ENCODE results near the gene DUSP8. TPM values are rescaled to one million over a fixed set of nuclear protein-coding genes. Genes with fewer than 3 reads are reported as not detected.

The DUSP8 gene
- total RNA-seq, 2 experiments from 2014 or later: not detected

DNA sequence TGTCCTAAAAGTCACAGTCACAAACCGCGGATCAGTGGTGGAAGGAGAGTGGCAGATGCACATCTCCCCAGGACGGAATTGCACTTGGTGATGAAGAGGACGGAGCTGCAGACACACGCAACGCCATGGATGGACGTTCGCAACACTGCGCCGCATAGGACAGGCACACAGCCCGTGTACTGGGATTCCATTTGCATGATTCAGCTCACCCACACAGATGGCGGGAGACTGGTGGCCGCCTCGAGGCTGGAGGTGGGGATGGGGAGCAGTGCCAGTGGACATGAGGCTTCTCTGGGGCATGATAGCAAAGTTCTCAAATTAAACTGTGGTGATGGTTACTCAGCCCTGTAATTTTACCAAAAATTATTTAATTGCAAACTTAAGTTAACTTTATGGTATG lies 37.4 kb downstream of the DUSP8 start:
- Histone ChIP-seq H3K4me2 (ENCODE audit: low read length) (no peak overlapping the region), H3K79me2 (ENCODE audit: insufficient read depth, low read depth, low read length) (no peaks in the 10 kb centered on the region), H3K9me2 (ENCODE audit: insufficient read depth, low read length) (no peaks in the 10 kb centered on the region), H3K4me3 (ENCODE audit: low read depth, low read length, poor library complexity, severe bottlenecking) (no peak overlapping the region), H2AFZ (ENCODE audit: low read length) (no peak overlapping the region), H4K20me1 (ENCODE audit: insufficient read depth, low read length) (0 out of 2 replicates have a peak, but pooled peaks cover 8% of the 10 kb centered on the region), H3K4me1 (ENCODE audit: insufficient read depth, low read length, poor library complexity, severe bottlenecking) (no peaks in the 10 kb centered on the region), H3K36me3 (ENCODE audit: insufficient read depth, low read length) (no peaks in the 10 kb centered on the region), H3K9me3 (ENCODE audit: low read length) (no peaks in the 10 kb centered on the region), H3K27ac (ENCODE audit: low read depth, low read length, poor library complexity, severe bottlenecking) (no peak overlapping the region)
- CTCF ChIA-PET (ENCODE audit: unreplicated experiment): interaction anchor here (1.0 kb wide), 1 partner anchor 15 kb away, joined by 3 read pairs; no protein-coding TSS in a partner anchor
- BruUV-seq (replicated peaks): no TSS peak
- intact Hi-C loops (cut with micrococcal nuclease; ENCODE audit: unreplicated experiment): no loop called here
- POLR2A ChIA-PET: no interaction called here
- no peak for TF ChIP-seq EZH2phosphoT487 (IDR thresholded peaks at IDR 0.05; ENCODE audit: borderline replicate concordance, low read depth, low read length)
- TF ChIP-seq, protein P1, sequence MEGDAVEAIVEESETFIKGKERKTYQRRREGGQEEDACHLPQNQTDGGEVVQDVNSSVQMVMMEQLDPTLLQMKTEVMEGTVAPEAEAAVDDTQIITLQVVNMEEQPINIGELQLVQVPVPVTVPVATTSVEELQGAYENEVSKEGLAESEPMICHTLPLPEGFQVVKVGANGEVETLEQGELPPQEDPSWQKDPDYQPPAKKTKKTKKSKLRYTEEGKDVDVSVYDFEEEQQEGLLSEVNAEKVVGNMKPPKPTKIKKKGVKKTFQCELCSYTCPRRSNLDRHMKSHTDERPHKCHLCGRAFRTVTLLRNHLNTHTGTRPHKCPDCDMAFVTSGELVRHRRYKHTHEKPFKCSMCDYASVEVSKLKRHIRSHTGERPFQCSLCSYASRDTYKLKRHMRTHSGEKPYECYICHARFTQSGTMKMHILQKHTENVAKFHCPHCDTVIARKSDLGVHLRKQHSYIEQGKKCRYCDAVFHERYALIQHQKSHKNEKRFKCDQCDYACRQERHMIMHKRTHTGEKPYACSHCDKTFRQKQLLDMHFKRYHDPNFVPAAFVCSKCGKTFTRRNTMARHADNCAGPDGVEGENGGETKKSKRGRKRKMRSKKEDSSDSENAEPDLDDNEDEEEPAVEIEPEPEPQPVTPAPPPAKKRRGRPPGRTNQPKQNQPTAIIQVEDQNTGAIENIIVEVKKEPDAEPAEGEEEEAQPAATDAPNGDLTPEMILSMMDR (conservative IDR thresholded peaks at IDR 0.05; ENCODE audit: low read length): no peak
- DNase-seq (ENCODE audit: low spot score): no peak

DNA sequence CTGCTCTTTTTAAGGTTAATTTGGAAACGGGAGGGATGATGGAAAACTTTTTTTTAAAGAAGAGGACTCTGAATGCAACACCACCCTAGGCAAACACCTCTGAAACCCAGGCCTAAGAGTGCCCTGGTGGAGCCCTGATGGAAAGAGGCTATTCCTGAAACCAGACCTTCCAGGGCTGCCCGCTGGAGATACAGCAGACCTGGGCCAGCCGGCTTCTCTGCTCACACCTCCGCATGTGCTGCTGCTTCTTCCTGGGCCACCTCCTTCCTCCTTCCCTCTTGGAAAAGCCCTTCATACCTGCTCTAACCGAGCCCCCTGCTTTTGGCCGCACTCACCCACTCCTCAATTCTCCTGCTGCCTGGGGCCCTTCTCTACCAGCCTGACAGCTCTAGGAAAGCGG lies 37.9 kb downstream of the DUSP8 start:
- Histone ChIP-seq H3K4me1 (ENCODE audit: insufficient read depth, low read length, poor library complexity, severe bottlenecking) (no peaks in the 10 kb centered on the region), H3K36me3 (ENCODE audit: insufficient read depth, low read length) (no peaks in the 10 kb centered on the region), H2AFZ (ENCODE audit: low read length) (no peak overlapping the region), H3K4me2 (ENCODE audit: low read length) (no peak overlapping the region), H4K20me1 (ENCODE audit: insufficient read depth, low read length) (0 out of 2 replicates have a peak, but pooled peaks cover 8% of the 10 kb centered on the region), H3K9me2 (ENCODE audit: insufficient read depth, low read length) (no peaks in the 10 kb centered on the region), H3K9me3 (ENCODE audit: low read length) (no peaks in the 10 kb centered on the region), H3K4me3 (ENCODE audit: low read depth, low read length, poor library complexity, severe bottlenecking) (no peak overlapping the region), H3K27ac (ENCODE audit: low read depth, low read length, poor library complexity, severe bottlenecking) (no peak overlapping the region), H3K79me2 (ENCODE audit: insufficient read depth, low read depth, low read length) (no peaks in the 10 kb centered on the region)
- BruUV-seq (replicated peaks): no TSS peak
- DNase-seq (ENCODE audit: low spot score): no peak
- CTCF ChIA-PET (ENCODE audit: unreplicated experiment): no interaction called here
- intact Hi-C loops (cut with micrococcal nuclease; ENCODE audit: unreplicated experiment): no loop called here
- TF ChIP-seq, protein P1 (conservative IDR thresholded peaks at IDR 0.05; ENCODE audit: low read length): no peak
- TF ChIP-seq EZH2phosphoT487 (IDR thresholded peaks at IDR 0.05; ENCODE audit: borderline replicate concordance, low read depth, low read length): no peak
- POLR2A ChIA-PET: no interaction called here

DNA sequence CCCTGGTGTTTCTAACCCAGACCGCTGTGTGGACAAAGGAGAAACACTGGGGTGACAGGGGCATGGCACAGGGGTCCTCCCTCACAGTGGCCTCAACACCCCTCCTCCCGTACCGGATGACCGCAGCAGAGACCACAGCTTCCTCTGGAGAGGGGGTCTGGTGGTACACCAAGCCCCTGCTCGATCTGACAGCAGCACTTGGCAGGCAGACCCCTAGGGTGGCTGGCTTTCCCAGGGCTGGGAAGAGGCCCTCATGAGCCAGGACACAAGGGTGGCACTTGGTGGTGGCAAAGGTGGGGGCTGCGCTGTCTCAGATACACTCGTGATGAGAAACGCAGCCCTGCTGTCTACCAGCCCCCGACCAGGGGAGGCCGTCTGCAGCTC lies 38.7 kb downstream of the DUSP8 start:
- Histone ChIP-seq H3K79me2 (ENCODE audit: insufficient read depth, low read depth, low read length) (no peaks in the 10 kb centered on the region), H2AFZ (ENCODE audit: low read length) (no peak overlapping the region), H3K9me2 (ENCODE audit: insufficient read depth, low read length) (no peaks in the 10 kb centered on the region), H3K4me2 (ENCODE audit: low read length) (no peak overlapping the region), H4K20me1 (ENCODE audit: insufficient read depth, low read length) (0 out of 2 replicates have a peak, but pooled peaks cover 8% of the 10 kb centered on the region), H3K4me3 (ENCODE audit: low read depth, low read length, poor library complexity, severe bottlenecking) (no peak overlapping the region), H3K9me3 (ENCODE audit: low read length) (no peaks in the 10 kb centered on the region), H3K4me1 (ENCODE audit: insufficient read depth, low read length, poor library complexity, severe bottlenecking) (no peaks in the 10 kb centered on the region), H3K27ac (ENCODE audit: low read depth, low read length, poor library complexity, severe bottlenecking) (no peak overlapping the region), H3K36me3 (ENCODE audit: insufficient read depth, low read length) (no peaks in the 10 kb centered on the region)
- intact Hi-C loops (cut with micrococcal nuclease; ENCODE audit: unreplicated experiment): no loop called here
- CTCF ChIA-PET (ENCODE audit: unreplicated experiment): no interaction called here
- no TSS peak for BruUV-seq (replicated peaks)
- POLR2A ChIA-PET: interaction anchor here (1.2 kb wide), 1 partner anchor 10 kb away, joined by 4 read pairs; no protein-coding TSS in a partner anchor
- TF ChIP-seq, protein P1 (conservative IDR thresholded peaks at IDR 0.05; ENCODE audit: low read length): no peak
- no peak for TF ChIP-seq EZH2phosphoT487 (IDR thresholded peaks at IDR 0.05; ENCODE audit: borderline replicate concordance, low read depth, low read length)
- DNase-seq (ENCODE audit: low spot score): no peak
